Activated CD4-positive, alpha-beta T cell treated with anti-CD3 and anti-CD28 coated beads, Interleukin-2, amount 50 U/mL, for 48 hours (primary cell): ENCODE data around the gene SSNA1.

ENCODE experiments used
- DNase-seq, 2 experiments: peaks; one replicate each; pipeline ENCODE4 v3.0.0-alpha.2; 2020

The SSNA1 gene

DNA sequence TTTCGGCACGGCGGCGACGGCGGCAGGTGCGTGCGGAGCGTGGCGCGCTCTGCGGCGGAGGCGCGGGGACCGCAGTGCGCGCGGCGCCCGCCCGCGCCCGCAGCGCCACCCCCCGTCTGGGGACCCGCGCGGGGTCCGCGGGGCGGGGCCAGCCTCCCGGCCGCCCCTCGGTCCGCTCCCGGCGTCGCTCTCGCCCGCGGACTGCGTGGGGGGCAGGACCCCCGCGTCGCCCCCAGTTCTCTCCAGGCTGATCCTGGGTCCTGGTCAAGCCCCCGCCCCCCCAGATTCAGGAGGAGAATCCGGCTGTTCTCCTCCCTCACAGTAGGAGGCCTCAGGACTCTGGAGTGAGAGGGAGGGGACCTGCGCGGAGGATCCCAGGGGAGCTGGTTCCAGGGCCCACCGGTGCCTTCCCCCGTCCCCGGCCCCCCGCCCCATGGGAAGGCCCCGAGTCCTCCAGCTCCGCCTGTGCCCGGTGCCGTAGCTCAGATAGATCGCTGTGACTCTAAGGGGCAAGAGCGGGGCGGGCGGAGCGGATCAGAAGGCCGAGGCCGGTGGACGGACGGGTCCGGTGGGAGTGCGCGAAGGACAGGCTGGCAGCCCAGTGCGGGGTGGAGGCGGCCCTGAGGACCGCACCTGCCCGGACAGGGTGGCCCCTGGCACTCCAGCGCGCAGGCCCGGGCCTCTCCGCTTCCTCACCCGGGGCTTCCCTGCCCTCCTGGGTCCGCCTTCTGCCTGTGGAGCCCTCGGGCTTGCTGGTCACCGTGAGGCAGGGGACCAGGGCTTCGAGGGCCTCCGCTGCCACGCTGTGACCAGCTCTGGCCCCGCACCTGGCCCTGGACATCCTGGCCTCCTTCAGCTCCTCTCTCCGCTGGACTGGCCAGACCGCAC lies 34.0 kb downstream of the SSNA1 start, which contains the start of gene RNF208:
Gene RNF208 (minus strand): TSS at position 51 of the 888 bp plus-strand sequence. CDS start 1,028 bp downstream, outside the sequence.
- DNase-seq = no peak

DNA sequence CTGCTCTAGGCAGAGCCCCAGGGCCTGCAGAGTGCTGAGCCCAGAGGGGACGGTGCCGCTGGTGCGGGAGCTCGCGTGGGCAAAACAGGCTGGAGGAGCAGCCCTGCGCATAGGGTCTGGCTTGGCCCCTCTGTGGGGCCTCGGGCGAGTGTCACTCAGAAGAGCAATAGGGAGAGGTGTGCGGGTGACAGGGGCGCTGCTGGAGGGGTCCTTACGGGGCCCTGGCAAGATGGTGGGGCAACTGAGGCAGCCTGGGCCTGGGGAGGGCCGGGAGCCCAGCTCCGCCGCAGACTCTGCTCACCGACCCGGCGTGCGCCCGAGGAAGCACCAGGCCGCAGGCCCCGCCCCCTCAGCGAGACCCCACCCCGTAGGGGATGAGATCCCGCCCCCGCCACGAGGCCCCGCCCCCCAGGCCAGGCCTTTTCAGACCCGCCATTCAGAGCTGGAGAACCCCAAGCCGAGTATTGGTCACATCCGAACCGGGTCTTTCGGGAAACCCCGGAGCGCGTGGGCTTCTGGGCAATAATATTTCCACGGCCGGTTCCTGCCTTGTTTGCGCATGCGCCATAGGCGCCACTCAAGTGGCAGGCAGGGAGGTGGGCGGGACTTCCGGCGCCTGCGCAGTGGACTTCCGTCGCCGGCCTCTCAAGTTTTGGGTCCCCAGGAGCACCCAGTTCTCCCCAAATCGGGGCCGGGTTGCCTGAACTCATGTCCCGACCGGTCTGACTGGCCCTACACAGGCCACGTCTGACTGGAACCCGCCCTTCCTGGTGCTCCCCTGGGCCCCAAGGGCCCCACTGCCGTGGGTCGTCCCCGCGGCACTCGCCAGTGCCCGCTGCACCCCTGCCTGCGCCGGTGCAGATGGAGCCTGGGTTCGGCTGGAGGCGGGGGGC lies 34.8 kb downstream of the SSNA1 start:
- peak; percentile 97 to 98 for DNase-seq

DNA sequence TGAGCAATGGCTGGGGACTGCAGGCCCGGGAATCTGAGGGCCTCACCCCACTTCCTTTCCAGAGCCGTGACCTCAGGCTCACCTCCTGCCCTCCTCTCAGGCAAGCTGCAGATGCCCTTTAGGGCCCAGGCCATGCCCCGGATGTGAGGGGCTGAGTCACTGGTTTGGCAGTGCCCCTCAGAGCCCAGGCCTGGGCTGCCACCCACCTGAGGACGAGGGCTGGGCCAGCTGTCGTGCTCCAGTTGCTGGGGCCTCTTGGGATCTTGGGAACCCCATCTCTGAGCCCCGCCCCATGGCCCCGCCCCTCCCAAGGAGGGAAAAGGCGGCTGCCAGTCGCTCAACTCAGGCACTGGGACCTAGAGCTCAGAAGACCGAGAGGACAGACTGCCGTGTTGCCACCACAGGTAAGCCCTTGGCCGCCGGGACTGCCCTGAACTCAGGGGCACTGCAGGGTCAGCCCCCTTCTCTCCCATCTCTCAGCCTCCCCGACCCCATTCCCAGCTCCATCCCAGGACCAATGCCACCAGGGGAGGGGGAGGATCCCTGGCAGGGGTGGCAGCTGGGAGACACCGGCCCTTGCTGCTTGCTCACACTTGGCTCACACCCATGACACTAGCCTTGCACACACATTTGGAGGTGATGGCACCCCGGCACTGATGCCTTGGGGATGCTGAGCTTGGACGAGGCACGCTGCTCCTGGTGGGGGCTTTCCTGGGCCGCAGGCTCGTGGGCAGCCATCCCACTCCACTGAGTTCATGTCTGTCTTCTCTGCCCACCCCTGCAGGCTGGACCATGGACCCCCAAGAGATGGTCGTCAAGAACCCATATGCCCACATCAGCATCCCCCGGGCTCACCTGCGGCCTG lies 36.6 kb downstream of the SSNA1 start, which contains the start of gene CYSRT1:
Gene CYSRT1 (plus strand): TSS at position 345 of the 865 bp plus-strand sequence. CDS start 448 bp downstream, at position 793.
- DNase-seq = peak in 1 of 2 experiments; percentile 31

DNA sequence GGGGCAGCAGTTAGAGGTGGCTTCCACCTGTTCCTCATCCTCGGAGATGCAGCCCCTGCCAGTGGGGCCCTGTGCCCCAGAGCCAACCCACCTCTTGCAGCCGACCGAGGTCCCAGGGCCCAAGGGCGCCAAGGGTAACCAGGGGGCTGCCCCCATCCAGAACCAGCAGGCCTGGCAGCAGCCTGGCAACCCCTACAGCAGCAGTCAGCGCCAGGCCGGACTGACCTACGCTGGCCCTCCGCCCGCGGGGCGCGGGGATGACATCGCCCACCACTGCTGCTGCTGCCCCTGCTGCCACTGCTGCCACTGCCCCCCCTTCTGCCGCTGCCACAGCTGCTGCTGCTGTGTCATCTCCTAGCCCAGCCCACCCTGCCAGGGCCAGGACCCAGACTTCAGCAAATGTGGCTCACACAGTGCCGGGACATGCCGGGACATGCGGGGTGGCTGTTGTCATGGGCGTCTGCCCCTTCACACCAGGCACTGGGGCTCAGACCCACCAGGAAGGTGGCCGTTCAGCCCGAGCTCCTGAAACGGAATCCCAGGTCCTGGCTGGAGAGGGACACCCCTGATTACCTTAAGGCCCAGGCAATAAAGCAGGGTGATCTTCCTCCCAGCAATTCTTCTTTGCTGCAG lies 37.3 kb downstream of the SSNA1 start:
- no peak for DNase-seq

DNA sequence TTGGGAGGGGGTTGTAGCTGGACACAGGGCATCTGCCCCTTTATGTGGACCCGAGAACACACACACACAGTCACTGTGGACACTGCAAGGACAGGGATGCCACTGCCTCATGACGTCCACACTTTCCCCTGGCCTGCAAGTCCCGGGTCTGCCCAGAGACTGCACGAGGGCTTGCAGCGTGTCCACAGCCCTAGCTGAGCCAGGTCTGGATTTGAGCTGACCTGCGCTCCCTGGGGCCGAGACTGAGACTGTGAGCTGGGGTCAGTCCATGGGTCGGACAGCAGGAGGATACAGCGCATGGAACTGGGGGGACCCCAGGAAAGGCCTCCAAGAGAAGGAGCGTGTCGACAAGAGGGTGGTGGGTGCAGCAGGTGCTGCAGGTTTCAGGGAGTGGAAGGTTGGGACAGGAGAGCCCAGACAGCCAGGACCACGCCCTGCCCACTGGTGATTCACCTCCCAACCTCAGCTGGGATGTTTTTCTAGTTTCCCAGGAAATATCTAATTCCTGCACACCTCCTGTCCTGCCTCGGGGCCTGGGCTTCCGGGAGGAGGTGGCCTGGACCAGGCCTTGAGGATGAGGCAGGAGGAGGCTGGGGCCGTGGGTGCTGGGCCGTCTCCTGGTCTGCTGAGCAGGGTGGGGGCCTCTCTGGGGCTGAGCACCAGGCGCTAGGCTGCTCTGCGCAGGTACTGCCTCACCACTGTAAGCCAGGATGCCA lies 38.0 kb downstream of the SSNA1 start:
- no peak for DNase-seq

DNA sequence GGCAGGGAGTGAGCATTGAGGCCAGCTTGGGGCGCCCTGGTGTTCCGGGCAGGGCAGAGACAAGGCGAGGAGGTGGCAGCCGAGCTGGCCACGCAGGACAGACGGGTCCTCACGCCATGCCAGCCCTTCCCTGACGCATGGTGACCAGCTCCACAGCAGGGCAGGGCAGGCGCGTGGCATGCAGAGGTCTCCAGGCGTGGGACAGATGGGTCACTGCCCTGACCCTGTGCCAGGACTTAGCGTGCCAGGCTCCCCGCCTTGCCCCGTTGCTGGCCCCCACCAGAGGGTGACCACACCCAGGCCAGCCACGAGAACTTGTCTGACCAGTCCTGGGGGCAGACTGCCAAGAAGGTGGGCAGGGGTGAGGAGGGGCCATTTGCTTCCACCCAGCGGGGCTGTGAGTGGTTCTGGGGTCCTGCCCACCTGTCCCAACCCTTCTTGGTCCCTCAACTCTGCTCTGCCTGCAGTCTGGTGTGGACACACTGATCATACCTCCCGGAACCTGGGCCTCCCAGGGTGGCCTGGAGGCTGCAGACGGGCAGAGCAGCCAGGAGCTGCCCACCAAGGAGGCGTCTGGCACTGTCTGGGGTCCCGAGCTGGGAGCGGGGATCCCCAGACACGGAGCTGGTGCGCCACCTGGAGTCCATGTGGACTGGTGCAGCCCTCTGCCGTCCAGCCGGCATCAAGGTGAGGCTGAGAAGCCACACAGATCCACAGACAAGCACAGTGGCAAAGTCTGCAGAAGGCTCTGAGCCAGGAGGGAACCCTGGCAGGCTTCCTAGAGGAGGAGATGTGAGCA lies 38.8 kb downstream of the SSNA1 start, which contains the start of gene RNF224:
Gene RNF224 (plus strand): TSS at position 449 of the 799 bp plus-strand sequence. CDS start 834 bp downstream, outside the sequence.
- peak; percentile 83 to 87 for DNase-seq

DNA sequence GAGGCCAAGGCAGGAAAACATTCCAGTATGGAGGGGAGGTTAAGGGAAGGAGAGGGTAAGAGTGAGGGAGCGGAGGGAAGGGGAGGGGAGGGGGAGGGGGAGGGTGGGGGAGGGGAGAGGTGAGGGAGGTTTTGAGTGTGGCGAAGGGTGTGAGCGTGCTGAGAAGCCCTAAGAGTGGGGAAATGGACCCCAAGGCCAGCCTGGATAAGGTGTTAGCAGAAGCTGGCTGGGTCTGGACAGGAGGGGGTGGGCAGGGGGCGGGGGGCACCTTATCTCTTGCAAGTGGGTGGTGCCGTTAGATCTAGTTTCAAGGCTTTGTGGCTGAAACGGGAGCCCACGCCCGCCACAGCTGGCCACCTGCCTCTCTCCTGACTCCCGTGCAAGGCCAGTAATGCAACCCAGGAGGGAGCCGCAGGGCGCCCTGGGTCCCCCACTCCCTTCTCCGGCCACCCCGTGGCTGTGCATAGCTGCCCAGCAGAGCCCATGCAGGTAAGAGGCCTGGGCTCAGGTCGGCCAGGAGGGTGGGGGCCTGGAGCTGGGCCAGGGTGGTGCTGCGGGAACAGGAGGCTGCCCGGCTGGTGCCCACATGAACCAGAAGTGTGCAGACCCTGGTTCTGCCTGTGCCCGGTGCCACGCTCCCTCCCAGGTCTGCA lies 39.5 kb downstream of the SSNA1 start:
- DNase-seq = no peak

DNA sequence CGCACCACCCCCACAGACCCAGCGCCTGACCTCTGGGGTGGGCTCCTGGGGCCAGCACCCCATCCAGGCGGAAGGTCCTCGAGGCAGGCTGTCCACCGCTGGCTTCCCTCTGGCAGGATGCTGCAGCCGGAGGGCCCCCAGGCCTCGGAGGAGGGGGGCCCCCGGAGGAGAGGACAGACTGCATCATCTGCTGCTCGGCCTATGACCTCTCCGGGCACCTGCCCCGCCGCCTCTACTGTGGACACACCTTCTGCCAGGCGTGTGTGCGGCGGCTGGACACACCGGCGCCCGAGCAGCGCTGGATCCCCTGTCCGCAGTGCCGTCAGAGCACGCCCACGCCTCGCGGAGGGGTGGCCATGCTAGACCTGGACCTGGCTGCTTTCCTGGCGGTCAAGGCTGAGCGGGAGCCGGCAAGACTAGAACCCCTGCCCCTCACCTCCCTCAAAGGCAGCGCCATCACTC lies 40.1 kb downstream of the SSNA1 start:
- DNase-seq = no peak

DNA sequence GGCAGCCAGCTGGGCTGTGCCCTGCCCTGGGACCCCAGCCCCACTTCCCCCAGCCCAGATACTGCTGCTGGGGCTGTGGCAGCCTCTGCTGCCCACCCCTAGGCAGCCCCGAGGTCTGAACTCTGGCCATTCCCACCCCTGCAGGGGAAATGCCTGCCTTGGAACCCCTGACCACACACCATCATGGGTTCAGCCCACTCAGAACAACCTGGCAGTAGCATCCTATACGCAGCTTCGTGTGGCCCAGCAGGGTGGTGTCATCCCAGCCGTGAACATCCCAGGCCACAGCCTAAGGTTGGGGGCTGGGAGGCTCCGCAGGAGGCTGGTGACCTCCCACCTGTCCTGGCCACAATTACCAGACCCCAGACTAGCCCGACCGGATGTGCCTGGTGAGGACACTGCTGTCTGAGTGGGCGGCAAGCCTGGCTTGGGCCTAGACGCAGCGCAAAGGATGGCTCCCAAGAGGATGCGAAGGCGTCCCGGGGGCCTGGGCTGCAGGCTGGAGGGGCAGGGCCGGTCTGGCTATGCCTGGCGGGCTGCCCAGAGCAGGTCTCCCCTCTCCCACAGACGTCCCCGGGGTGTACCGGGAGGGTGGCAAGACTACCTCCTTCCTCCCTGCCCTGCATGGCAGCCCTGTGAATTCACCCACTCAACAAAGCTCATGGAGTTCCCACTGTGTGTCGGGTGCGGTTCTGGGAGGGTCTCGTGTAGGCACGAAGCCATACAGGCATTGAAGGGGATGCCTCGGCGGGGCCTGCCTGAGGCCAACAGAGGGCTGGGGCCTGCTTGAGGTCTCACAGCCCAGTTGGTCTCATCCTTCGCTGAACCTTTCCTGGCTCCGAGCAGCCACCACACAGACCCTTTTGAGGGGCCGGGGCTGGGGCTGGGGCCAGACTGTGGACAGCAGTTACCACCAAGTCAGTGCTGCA lies 40.8 kb downstream of the SSNA1 start:
- DNase-seq = no peak

DNA sequence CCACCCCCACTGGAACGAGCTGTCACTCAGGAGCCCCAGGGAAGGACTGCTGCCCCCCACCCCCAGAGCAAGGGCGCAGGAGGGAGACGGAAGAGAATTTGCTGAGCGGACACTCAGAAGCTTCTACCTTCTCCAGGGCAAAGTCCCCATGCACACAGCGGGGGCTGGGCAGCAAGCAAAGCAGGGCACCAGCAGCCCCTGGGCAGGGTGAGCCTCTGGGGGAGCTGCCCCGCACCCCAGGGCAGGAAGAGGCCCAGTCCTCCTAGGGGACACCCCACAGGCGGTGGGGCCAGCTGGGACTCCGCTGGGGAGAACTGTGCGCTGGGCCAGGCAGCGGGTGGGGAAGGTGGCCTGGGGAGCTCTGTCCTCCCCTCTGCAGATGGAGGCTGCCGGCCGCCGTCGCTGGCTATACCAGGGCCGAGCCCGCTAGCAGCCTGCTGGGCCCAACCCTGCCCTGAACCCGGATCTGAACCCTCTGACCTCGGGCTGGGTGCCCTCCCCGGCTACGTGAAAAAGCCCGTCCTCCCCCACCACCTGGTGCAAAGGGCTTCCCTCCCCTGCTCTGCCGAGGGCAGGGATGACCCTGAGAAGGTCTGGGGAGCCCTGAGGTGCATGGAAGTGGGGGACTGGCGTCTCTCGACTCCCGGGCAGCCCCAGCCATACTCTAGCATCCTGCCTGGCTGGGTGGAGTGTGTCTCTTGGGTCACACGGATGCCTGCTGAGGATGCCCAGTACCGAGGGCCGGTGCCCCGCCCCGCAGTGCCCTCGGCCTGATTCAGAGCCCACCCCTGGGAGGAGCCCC lies 41.6 kb downstream of the SSNA1 start:
- no peak for DNase-seq

DNA sequence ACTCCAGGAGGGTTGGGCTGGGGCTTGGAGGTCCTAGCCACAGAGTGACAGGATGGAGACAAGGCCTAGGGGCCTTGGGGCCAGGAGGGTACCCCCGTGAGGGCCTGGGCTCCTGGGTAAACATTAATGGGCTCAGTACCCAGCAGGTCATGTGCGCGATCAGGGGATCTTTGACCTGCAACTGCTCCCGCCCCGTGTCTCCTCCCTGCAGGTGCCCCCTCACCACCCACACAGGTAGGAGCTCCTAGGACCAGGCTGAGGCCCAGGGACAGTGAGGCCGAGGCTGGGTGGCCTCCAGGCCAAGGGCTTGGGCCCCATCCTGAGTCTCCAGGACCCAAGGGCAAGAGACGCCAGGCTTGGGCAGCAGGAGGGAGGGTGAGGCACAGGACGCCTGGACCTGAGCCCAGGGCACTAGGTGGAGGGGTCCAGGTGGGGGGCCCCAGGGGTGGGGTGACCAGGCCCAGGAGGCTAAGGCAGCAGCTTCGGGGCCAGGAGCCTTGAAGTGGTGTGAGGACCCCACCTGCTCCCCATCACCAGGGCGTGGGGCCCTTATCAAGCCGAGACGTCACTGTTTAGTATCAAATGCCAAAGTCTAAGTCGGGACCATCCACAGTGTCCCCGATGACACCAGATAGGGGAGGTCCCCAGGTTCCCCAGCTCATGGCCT lies 42.4 kb downstream of the SSNA1 start, which contains the start of gene SLC34A3:
Gene SLC34A3 (plus strand): TSS at position 197 of the 667 bp plus-strand sequence. CDS start 802 bp downstream, outside the sequence.
- DNase-seq = no peak

DNA sequence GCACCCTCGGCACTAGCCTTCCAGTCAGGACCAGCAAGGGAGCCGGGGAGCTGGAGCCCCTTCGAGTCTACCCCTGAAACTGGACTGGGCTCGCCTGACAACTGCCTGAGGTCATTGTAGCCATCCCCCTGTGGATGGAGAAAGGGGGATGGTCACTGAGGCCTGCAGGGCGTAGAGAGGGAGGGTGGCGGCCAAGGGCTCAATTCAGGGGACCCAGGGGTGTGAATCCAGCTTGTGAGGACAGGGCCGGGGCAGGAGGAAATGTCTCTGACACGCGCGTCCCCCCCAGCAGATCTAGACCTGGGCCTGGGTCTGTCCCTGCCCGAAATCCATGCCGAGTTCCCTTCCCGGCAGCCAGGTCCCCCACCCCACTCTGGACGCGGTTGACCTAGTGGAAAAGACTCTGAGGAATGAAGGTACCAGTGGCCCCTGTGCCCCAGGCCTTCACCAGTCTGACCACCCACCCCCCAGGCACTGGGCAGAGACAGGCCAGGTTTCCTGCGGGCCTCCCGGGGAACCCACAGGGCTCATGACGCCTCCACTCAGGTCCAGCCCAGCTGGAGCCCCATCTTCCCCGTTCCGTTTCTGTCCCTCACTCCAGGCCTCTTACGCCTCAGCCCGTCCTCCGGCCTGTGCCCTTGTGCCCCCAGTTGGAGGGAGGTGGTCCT lies 43.0 kb downstream of the SSNA1 start:
- DNase-seq = no peak

DNA sequence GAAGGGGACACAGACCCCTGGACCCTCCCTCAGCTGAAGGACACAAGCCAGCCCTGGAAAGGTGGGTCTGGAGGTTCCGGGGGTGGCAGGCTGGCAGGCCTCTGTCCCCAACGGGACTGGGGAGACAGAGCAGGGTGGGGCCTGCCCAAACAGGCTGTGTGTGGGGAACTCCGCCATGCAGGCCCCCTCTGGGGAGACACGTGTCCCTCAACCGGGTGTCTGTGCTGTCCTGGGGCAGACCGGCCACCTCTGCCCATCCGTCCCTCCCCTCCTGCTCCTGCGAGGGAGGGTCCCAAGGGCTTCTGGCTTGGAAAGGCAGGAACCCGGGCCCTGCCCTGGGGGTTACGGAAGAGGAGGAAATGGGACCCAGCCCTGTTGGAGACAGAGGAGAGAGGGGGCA lies 43.6 kb downstream of the SSNA1 start:
- no peak for DNase-seq

DNA sequence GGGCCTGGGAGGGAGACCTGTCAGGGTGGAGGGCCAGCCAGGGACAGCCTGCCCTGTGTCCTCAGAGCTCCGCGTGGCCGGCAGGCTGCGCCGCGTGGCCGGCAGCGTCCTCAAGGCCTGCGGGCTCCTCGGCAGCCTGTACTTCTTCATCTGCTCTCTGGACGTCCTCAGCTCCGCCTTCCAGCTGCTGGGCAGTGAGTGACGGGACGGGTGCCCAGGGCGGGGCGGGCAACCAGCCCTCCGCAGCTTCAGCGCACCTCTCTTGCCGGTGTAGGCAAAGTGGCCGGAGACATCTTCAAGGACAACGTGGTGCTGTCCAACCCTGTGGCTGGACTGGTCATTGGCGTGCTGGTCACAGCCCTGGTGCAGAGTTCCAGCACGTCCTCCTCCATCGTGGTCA lies 44.0 kb downstream of the SSNA1 start:
- DNase-seq = no peak

DNA sequence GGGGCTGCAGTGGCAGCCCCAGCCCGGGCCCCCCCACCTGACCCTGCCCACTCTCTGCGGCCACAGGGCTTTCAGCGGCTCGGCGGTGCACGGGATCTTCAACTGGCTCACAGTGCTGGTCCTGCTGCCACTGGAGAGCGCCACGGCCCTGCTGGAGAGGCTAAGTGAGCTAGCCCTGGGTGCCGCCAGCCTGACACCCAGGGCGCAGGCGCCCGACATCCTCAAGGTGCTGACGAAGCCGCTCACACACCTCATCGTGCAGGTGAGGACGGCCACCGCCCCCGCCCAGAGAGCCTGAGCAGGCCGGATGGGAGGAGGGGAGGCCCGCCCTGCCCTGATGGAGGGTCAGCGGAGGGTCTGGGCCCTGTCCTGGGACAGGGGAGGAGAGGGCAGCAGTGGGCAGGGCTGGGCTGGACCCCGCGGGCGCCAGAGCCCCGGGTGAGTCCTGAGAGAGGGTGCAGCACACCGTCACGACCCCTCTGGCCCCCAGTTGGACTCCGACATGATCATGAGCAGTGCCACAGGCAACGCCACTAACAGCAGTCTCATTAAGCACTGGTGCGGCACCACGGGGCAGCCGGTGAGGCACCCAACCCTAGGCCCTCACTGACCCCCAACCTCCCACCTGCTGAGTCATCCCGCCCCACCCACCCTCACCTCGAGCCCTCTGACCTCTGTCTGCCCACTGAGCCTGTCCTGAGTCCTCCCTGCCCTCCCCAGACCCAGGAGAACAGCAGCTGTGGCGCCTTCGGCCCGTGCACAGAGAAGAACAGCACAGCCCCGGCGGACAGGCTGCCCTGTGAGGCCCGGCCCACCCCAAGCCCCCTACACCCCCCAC lies 44.9 kb downstream of the SSNA1 start:
- no peak for DNase-seq
